ENCODE measurements around the gene PDE1C.

PDE1C gene

DNA sequence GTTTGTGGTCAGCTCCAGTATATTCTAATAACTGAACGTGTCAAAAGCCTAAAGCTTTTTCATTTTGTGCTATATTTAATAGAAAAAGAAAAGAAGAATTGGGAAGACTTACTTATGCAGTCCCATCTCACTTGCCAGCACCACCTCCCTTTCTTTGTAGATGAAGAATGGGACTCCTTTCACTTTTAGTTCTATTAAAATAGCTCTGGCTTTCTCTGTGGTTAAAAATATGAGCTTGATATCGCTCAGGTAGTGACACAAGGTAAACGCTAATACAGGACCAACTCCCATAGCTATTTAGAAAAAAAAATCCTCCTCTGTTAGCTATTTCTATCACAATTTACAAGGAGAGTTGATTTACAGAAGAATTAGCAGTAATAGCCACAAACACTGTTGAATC lies 176.8 kb downstream of the PDE1C start:
- no peak for DNase-seq (ENCODE audit: low read depth in 2 of 2)

GRCh38 chr7:31892099-31892829 lies 177.9 kb downstream of the PDE1C start:
- DNase-seq (ENCODE audit: low read depth in 2 of 2): no peak

- DNase-seq (ENCODE audit: low read depth in 2 of 2): no peak
These were observed 179.4 kb downstream of the PDE1C start for GRCh38 chr7:31890766-31891165.

GRCh38 chr7:31890198-31890597 lies 180.0 kb downstream of the PDE1C start:
- DNase-seq (ENCODE audit: low read depth in 2 of 2): no peak

DNA sequence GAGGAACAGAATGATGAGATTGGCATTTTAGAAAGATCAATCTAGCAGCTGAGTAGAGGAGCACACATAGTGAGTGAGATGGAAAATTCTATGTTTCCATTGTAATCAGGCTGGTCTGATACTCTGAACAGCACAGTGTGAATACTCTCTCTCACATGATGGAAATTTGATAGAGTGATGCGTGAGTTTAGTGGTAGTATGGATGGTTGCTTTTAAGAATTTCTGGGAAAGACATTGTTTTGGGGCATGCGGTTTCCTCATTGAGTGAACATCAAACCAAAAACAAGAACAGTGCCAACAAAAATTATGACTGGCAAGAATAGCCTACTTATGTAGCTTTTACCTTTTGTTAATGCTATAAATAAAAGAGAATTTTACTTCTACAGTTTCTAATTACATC lies 183.2 kb downstream of the PDE1C start:
- no peak for DNase-seq (ENCODE audit: low read depth in 2 of 2)

DNA sequence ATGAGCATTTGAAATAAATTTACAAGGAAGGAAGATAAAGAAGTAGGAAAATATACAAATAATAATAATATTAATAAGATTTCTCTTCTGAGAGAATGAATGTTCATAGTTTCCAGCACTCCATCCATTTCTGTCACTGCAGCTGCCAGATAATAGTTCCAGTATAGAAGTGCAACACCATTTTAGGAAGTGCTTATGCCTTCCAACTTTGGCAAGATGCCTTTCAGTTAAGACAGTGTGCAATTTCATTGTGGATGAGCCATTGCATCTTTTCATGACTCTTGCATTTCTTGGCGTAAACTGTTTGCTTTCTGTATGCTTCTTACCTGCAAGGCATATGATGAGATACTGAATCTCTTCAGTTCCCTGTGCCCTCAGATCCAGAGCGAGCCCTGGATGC lies 185.0 kb downstream of the PDE1C start:
- no peak for DNase-seq (ENCODE audit: low read depth in 2 of 2)

GRCh38 chr7:31883761-31884164 lies 186.4 kb downstream of the PDE1C start:
- DNase-seq (ENCODE audit: low read depth in 2 of 2): no peak

- no peak for DNase-seq (ENCODE audit: low read depth in 2 of 2)
These were observed 188.0 kb downstream of the PDE1C start for GRCh38 chr7:31882187-31882586.

DNA sequence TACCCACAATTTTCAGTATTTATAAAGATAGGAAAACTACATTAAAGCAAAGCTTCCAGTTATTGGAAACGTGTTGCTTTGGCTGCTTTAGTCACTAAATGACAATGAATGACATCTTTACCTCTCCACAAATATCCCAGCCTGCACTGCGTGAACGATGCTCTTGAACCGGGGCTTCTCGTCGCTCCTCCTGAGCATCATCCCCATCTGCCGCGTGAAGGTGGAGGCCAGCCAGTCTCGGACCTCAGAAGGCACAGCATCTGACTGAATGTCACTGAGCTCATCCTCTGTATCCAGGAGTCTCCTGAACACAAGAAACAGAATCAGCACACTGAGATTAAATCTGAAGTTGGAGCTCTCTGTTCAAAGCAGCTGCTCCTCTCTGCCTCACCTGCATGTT lies 191.3 kb downstream of the PDE1C start:
- no peak for DNase-seq (ENCODE audit: low read depth in 2 of 2)

DNA sequence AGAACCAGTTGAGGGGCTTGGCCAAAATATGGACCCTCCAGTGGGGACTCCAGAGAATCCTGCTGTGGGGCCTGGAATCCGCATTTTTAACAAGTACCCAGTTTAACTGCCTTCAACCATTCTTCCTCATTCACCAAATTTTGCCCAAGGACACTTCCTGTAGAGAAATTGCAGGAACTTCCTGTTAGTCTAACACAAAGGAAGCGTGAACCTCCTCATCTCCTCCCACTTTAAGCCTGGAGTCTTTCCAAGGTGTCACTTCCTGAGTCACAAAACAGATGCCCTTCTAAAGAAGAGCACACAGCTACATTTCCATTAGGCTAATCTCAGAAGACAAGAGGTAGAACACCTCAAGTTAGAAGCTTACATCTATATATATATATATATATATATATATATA lies 194.8 kb downstream of the PDE1C start:
- DNase-seq (ENCODE audit: low read depth in 2 of 2): no peak

GRCh38 chr7:31874631-31875386 lies 195.4 kb downstream of the PDE1C start:
- DNase-seq (ENCODE audit: low read depth in 2 of 2): no peak

DNA sequence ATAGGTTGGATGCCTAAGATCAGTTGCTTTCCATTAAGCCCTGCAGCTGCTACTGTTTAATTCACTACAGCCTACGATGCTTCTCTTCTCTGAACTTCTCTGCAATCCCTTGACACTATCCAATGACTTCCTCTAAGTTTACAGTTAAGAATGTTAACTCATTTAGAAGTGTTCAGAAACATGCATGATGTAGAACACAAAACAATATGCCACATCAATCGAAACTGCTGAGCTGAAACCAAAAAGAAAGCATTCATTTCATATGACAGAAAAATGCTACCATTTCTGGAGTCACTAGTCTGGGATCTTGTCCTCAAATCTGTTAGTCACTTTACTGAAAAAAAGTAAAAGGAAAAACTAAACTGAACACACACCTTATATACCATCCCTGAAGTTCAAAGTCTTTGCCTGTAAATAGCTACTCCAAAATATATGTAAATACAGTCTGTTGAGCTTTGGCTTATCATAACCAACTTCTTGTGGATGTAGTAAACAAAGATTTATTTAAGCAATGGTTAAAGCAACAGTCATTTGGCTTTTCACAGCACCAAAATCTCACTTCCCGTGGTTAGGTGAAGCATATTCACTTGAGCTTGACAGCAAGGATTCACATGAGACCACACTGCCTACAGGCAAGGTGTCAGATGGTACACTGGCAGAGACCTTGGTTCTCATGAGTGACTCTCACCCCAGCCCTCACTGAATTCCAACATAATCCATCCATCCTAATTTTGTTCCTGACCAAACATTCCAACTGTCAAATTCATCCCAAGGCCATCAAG lies 196.2 kb downstream of the PDE1C start:
- no peak for DNase-seq (ENCODE audit: low read depth in 2 of 2)

- DNase-seq (ENCODE audit: low read depth in 2 of 2): no peak
These were observed 197.4 kb downstream of the PDE1C start for GRCh38 chr7:31872545-31873370.

DNA sequence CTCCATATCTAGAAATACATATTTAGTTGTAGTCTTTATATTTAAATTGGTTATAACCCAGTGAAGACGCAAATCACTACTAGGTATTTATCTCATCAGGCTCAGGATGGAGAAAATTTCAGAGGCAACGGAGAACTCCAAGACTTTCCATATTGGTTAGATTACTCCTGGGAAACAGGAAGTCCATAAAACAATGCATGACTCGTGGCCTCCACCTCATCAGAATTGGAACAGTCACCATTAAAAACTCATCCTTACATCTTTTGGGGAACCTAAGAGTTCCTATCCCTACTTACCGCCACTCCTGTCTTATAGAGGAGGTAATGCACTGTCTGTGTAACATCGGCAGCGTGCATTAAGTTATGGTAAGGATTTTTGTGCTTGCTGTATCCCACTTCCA lies 205.6 kb downstream of the PDE1C start:
- DNase-seq (ENCODE audit: low read depth in 2 of 2): no peak

GRCh38 chr7:31860925-31861324 lies 209.3 kb downstream of the PDE1C start:
- DNase-seq (ENCODE audit: low read depth in 2 of 2): no peak

GRCh38 chr7:31858055-31858454 lies 212.2 kb downstream of the PDE1C start:
- no peak for DNase-seq (ENCODE audit: low read depth in 2 of 2)

DNA sequence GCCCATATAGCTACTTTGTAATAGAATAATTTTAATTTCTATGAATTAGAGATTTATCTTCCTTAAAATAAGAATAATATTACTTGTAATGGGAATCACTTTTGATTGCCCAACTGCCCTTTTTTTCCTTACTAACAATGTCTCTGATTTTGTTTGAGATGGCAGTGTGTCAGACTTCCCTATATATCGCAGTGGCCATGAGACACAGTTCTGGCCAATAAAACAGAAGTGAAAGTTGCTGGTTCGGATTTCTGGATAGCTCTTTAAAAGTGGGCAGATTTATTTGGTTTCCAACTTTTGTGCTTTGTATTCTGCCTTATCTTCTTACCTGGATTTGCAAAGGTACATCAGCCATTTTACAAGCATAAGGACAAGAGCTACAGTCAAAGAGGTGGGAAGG lies 213.0 kb downstream of the PDE1C start:
- no peak for DNase-seq (ENCODE audit: low read depth in 2 of 2)

DNA sequence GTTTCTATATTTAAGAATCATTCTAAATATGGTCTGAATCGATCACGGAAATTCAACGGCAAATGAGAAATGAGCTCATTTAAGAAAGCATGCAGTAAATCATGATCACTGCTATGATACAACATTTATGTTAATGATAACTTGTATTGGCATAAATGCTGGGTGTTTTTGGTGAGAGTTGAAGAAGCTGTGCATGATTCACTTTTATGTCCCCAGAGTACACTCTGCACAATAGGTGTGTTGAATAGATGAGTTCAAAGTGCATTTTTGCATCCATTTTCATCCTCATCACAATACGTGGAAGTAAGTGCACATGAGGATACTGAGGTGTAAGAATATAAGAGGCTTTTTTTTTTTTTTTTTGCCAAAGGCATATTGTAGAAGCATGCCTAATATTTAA lies 213.9 kb downstream of the PDE1C start:
- DNase-seq (ENCODE audit: low read depth in 2 of 2): no peak

- no peak for DNase-seq (ENCODE audit: low read depth in 2 of 2)
These were observed 214.7 kb downstream of the PDE1C start for GRCh38 chr7:31855530-31855929.

GRCh38 chr7:31853380-31853779 lies 216.8 kb downstream of the PDE1C start:
- no peak for DNase-seq (ENCODE audit: low read depth in 2 of 2)

DNA sequence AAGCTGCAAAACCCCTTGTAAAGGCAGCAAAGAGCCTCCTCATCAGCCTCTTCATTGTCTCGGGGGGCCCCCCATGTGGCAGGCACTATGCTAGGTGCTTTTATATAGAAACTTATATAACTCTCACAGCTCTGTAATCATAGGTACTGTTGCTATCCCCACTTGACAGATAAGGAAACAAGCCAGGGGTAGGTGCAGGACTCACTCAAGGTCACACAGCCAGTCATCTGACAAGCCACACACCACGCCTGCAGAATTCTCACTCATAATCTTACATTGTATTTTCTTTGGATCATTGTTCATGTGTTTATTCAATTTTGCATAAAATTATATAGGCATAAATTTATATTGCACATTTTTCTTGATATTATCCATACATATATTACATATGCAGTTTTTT lies 217.7 kb downstream of the PDE1C start:
- no peak for DNase-seq (ENCODE audit: low read depth in 2 of 2)

- DNase-seq (ENCODE audit: low read depth in 2 of 2): no peak
These were observed 219.1 kb downstream of the PDE1C start for GRCh38 chr7:31851119-31851518.
